Body of pancreas (tissue), 4 donors: ENCODE data around the gene MED15.

Source experiments
- POLR2A ChIP-seq, 3 donors: fragments of 450-650 bp; IDR thresholded peaks; one replicate each; pipeline ENCODE4 v1.6.1; 2016; ENCODE audit warnings: antibody characterized with exemption in 3 of 3, mild to moderate bottlenecking in 2 of 3
- TF ChIP-seq, protein P1 (sequence below), 7 experiments: fragments of 450-650 bp in 4 of 7; fragments of 200-600 bp in 3 of 7; sonication (generic) in 3 of 7; IDR thresholded peaks; one replicate each; pipeline ENCODE4 v1.5.1; 2016 to 2019; ENCODE audit warnings: antibody characterized with exemption in 7 of 7

DNA sequence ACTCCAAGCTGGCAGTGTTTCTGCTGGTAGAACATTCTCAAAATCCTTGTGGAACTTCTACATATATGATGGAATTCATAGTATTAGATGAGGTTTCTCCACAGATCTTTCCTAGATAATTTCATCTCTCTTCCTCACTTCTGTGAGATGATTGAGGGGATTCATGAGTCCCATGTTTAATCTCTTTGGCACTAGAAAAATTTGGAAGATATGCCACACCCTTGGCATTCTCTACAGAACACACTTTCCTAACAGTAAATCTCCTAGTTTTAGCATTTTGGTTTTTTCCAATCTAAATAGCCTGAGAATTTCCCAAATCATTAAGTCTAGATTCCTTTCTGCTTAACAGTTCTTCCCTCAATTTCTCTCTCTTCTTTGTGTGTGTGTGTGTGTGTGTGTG lies 35.3 kb downstream of the MED15 start:
- TF ChIP-seq, protein P1, sequence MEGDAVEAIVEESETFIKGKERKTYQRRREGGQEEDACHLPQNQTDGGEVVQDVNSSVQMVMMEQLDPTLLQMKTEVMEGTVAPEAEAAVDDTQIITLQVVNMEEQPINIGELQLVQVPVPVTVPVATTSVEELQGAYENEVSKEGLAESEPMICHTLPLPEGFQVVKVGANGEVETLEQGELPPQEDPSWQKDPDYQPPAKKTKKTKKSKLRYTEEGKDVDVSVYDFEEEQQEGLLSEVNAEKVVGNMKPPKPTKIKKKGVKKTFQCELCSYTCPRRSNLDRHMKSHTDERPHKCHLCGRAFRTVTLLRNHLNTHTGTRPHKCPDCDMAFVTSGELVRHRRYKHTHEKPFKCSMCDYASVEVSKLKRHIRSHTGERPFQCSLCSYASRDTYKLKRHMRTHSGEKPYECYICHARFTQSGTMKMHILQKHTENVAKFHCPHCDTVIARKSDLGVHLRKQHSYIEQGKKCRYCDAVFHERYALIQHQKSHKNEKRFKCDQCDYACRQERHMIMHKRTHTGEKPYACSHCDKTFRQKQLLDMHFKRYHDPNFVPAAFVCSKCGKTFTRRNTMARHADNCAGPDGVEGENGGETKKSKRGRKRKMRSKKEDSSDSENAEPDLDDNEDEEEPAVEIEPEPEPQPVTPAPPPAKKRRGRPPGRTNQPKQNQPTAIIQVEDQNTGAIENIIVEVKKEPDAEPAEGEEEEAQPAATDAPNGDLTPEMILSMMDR (IDR thresholded peaks at IDR 0.05) = no peak
- TF ChIP-seq POLR2A (IDR thresholded peaks at IDR 0.05) = no peak
